Spleen (tissue), 11 donors: ENCODE measurements around the gene CHIC2. TPM values are rescaled to one million over a fixed set of nuclear protein-coding genes. Genes with fewer than 3 reads are reported as not detected.

Experiments used
- DNase-seq: peaks from one replicate; pipeline ENCODE4 v3.0.0-alpha.2; 2020
- H3K27ac ChIP-seq, 8 donors: fragments of 200-600 bp; sonication (generic) in 7 of 8; 1 replicate in 4 of 8; 2 replicates in 4 of 8; pipeline versions ENCODE4 v1.5.0 to v1.8.0; 2016 to 2021; ENCODE audit warnings: inconsistent platforms in 4 of 8, mild to moderate bottlenecking in 4 of 8, moderate library complexity in 1 of 8
- H3K27me3 ChIP-seq, 7 donors: fragments of 200-600 bp; sonication (generic) in 6 of 7; replicated peaks in 1 of 7; 1 replicate in 4 of 7; 2 replicates in 3 of 7; pipeline versions ENCODE4 v1.5.0 to v1.8.0; 2016 to 2021; ENCODE audit warnings: inconsistent platforms in 3 of 7, mild to moderate bottlenecking in 1 of 7
- H3K36me3 ChIP-seq, 6 donors: fragments of 200-600 bp; sonication (generic) in 5 of 6; 1 replicate in 4 of 6; 2 replicates in 2 of 6; pipeline versions ENCODE4 v1.5.0 to v1.8.0; 2016 to 2021; ENCODE audit warnings: inconsistent platforms in 2 of 6
- H3K4me1 ChIP-seq, 6 donors: fragments of 200-600 bp; sonication (generic) in 5 of 6; 1 replicate in 3 of 6; 2 replicates in 3 of 6; pipeline versions ENCODE4 v1.5.0 to v1.8.0; 2016 to 2021; ENCODE audit warnings: inconsistent platforms in 3 of 6
- H3K4me3 ChIP-seq, 8 donors: fragments of 200-600 bp; sonication (generic) in 7 of 8; 1 replicate in 4 of 8; 2 replicates in 4 of 8; pipeline versions ENCODE4 v1.5.0 to v1.8.0; 2016 to 2021; ENCODE audit warnings: inconsistent platforms in 4 of 8, mild to moderate bottlenecking in 4 of 8, moderate library complexity in 2 of 8
- H3K9me3 ChIP-seq, 8 donors: fragments of 200-600 bp; sonication (generic) in 7 of 8; 1 replicate in 4 of 8; 2 replicates in 4 of 8; pipeline versions ENCODE4 v1.5.0 to v1.8.0; 2016 to 2021; ENCODE audit warnings: inconsistent platforms in 4 of 8
- POLR2A ChIP-seq, 3 donors: fragments of 450-650 bp; IDR thresholded peaks; one replicate each; pipeline ENCODE4 v1.5.1; 2017; ENCODE audit warnings: antibody characterized with exemption in 3 of 3, mild to moderate bottlenecking in 1 of 3
- POLR2AphosphoS5 ChIP-seq, 3 donors: sonication (generic); formaldehyde crosslinking; IDR thresholded peaks; one replicate each; pipeline ENCODE4 v1.5.1; 2017; ENCODE audit warnings: antibody characterized with exemption in 3 of 3
- WGBS, 5 donors: extraction: QIAGEN DNeasy Blood & Tissue Kit in 3 of 5; methylation state at CpG; one replicate each; pipeline versions ENCODE4 v1.1.5 to v1.1.7; 2013 to 2018; 5-methylcytosine and 5-hydroxymethylcytosine counted together
- intact Hi-C: fragments of 100-400 bp; cut with DNase I; formaldehyde crosslinking; loops from one replicate; pipeline ENCODE4 v1.15.0; 2023; ENCODE audit warnings: low total_unique reads
- polyA plus RNA-seq, 3 donors: library from polyadenylated mRNA; stranded (reverse); fragments of 200-250 nt; gene quantifications; one replicate each; pipeline ENCODE4 v1.2.1, GENCODE V29; 2013
- total RNA-seq, 7 donors: library from RNA; depleted of rRNA in 3 of 7; stranded (reverse); fragments of >200 nt in 3 of 7; fragmentation: NEBNext Ultra II Directional in 4 of 7; extraction: Animal tissue kit (Norgen Biotek cat#: 25700) in 4 of 7; gene quantifications; one replicate each; pipeline versions ENCODE4 v1.1.0 to v1.2.1, GENCODE V29; 2016 to 2021
- TF ChIP-seq, protein P1 (sequence below), 11 experiments: fragments of 200-600 bp in 7 of 11; fragments of 450-650 bp in 4 of 11; sonication (generic) in 4 of 11; IDR thresholded peaks in 8 of 11; conservative IDR thresholded peaks in 3 of 11; 1 replicate in 7 of 11; 2 replicates in 4 of 11; pipeline versions ENCODE4 v1.4.0 to v1.8.0; 2016 to 2021; ENCODE audit warnings: antibody characterized with exemption in 11 of 11, inconsistent platforms in 4 of 11, mild to moderate bottlenecking in 1 of 11
- donor health status: healthy with polysubstance abuse.
- donor health status: DM: no; HTN: no; CAD: no; lungs with moderate emphysema.
- donor health status: DM: no; HTN: no; CAD: no.
- donor health status: Bipolar disorder and iron deficiency.
- donor health status: healthy.
- donor health status: DM: no; HTN: no; CAD: no.
- donor health status: DM: yes; HTN: yes; CAD: no.

CHIC2 gene
- total and polyA plus RNA-seq, 10 donors = 7.6 to 68.2 (median 39.7) TPM

DNA sequence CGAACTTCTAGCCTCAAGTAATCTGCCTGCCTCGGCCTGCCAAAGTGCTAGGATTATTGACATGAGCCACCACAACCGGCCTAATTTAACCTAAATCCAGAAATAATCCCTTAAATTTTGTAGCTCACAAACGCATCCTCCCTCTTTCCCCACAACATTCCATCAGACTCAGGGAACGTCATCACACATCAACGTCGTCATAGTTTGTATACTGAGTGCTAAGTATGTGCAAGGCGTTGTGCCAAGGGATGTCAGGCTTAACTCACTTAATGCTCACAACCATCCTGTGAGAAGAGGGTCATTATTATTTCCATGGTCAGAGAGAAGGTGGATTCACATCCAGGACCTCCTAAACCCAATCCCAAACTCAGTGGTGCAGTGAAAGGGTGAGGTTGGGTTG, 26.0 kb upstream of the CHIC2 start:
- Histone ChIP-seq H3K36me3 (no peaks in the 10 kb centered on the region), H3K27me3 (peaks cover 4 to 64% (median 46%) of the 10 kb centered on the region in 7 donors), H3K9me3 (no peaks in the 10 kb centered on the region), H3K4me1 (peaks cover 15 to 33% (median 30%) of the 10 kb centered on the region in 6 donors), H3K4me3 (no peak overlapping the region), H3K27ac (no peak overlapping the region)
- WGBS, 5 donors = 79 to 92% (median 89%) methylated on average over 8 of the region's 8 CpGs
- no peak for TF ChIP-seq POLR2AphosphoS5 (IDR thresholded peaks at IDR 0.05)
- TF ChIP-seq, protein P1, sequence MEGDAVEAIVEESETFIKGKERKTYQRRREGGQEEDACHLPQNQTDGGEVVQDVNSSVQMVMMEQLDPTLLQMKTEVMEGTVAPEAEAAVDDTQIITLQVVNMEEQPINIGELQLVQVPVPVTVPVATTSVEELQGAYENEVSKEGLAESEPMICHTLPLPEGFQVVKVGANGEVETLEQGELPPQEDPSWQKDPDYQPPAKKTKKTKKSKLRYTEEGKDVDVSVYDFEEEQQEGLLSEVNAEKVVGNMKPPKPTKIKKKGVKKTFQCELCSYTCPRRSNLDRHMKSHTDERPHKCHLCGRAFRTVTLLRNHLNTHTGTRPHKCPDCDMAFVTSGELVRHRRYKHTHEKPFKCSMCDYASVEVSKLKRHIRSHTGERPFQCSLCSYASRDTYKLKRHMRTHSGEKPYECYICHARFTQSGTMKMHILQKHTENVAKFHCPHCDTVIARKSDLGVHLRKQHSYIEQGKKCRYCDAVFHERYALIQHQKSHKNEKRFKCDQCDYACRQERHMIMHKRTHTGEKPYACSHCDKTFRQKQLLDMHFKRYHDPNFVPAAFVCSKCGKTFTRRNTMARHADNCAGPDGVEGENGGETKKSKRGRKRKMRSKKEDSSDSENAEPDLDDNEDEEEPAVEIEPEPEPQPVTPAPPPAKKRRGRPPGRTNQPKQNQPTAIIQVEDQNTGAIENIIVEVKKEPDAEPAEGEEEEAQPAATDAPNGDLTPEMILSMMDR (IDR thresholded peaks at IDR 0.05 in 8 of 11, conservative IDR thresholded peaks at IDR 0.05 in 3 of 11) = no peak
- no peak for TF ChIP-seq POLR2A (IDR thresholded peaks at IDR 0.05)
- no peak for DNase-seq
- intact Hi-C loops = no loop called here

DNA sequence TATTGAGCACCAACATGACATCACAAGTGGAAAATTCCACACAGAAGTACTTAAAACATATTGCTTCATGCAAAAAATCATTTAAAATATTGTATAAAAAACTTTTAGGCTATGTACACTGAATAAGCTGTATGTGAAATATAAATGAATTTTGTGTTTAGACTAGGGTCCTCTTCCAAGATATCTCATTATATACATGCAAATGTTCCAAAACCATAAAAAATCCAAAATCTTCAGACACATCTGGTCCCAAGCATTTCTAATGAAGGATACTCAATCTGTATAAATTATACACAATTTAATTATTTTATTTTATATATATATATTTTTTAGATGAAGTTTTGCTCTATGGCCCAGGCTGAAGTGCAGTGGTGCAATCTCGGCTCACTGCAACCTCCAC, 25.5 kb upstream of the CHIC2 start:
- H3K27me3 ChIP-seq = peaks cover 3 to 59% (median 41%) of the 10 kb centered on the region in 7 donors
- intact Hi-C loops = no loop called here
- WGBS, 5 donors = 96 to 100% (median 100%) methylated on average over 1 of the region's 1 CpG

DNA sequence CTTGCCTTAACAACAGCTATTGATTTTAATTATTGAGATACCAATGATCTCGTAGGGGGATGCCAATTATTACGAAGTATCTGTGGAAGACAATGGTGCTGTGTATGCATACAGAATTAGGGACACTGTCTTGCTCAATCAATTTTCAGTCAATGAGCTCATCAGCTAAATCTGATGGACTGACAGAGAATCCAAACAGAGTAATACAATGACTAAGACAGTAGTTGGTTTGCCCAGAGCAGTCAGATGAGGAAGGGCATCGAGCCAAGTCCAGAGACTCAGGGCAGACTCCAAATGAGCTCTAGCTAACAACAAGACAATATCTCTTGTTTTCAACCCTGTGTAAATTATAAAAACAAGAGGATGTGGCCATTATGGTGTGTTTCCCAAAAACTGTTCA, 20.9 kb upstream of the CHIC2 start:
- Histone ChIP-seq H3K27ac (no peak overlapping the region), H3K27me3 (peaks cover 0 to 13% (median 0%) of the 10 kb centered on the region in 7 donors), H3K4me3 (no peak overlapping the region), H3K36me3 (no peaks in the 10 kb centered on the region), H3K4me1 (no peaks in the 10 kb centered on the region), H3K9me3 (no peaks in the 10 kb centered on the region)
- DNase-seq = no peak
- 91 to 96% (median 94%) methylated on average over 3 of the region's 3 CpGs for WGBS, 5 donors
- intact Hi-C loops = no loop called here
- TF ChIP-seq, protein P1 (IDR thresholded peaks at IDR 0.05 in 8 of 11, conservative IDR thresholded peaks at IDR 0.05 in 3 of 11) = no peak
- no peak for TF ChIP-seq POLR2AphosphoS5 (IDR thresholded peaks at IDR 0.05)

More for the DNA sequence above, 25.5 kb upstream of the CHIC2 start:
- DNase-seq = no peak
- no peaks in the 10 kb centered on the region for H3K36me3 ChIP-seq
- peaks cover 15 to 33% (median 30%) of the 10 kb centered on the region in 6 donors for H3K4me1 ChIP-seq
- no peak for TF ChIP-seq POLR2A (IDR thresholded peaks at IDR 0.05)
- TF ChIP-seq, protein P1 (IDR thresholded peaks at IDR 0.05 in 8 of 11, conservative IDR thresholded peaks at IDR 0.05 in 3 of 11) = no peak
- no peak for TF ChIP-seq POLR2AphosphoS5 (IDR thresholded peaks at IDR 0.05)
- no peaks in the 10 kb centered on the region for H3K9me3 ChIP-seq
- H3K27ac ChIP-seq = no peak overlapping the region
- H3K4me3 ChIP-seq = no peak overlapping the region

DNA sequence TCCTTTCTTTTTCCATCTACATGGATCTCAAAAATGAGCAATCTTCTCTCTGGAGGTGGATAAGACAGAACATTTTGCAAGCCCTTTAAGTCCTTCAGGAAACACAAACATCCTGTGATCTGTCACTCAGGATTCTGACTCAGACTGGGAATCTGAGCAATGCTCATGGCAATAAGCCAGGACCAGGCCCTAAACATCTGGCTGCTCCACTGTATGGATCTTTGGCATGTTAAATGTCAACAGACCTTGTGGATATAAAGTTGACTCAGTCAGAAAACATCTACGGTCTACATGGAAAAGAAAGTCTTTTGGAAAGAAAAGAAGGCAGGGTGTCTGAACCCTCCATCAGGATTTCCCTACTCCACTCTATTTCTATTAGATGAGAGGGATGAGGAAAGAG, 17.8 kb upstream of the CHIC2 start:
- no peak for DNase-seq

More for the DNA sequence above, 17.8 kb upstream of the CHIC2 start:
- 61 to 80% (median 76%) methylated on average over 1 of the region's 1 CpG for WGBS, 5 donors
- no peaks in the 10 kb centered on the region for H3K36me3 ChIP-seq
- peaks cover 0 to 8% (median 0%) of the 10 kb centered on the region in 7 donors for H3K27me3 ChIP-seq
- no peak overlapping the region for H3K27ac ChIP-seq
- no peak overlapping the region for H3K4me3 ChIP-seq
- no peaks in the 10 kb centered on the region for H3K4me1 ChIP-seq
- intact Hi-C loops = no loop called here
- no peaks in the 10 kb centered on the region for H3K9me3 ChIP-seq
- TF ChIP-seq POLR2A (IDR thresholded peaks at IDR 0.05) = no peak
- TF ChIP-seq, protein P1 (IDR thresholded peaks at IDR 0.05 in 8 of 11, conservative IDR thresholded peaks at IDR 0.05 in 3 of 11) = no peak
- no peak for TF ChIP-seq POLR2AphosphoS5 (IDR thresholded peaks at IDR 0.05)
